Fibroblast of villous mesenchyme (primary cell): ENCODE results near the gene RECQL5. TPM values are rescaled to one million over a fixed set of nuclear protein-coding genes. Genes with fewer than 3 reads are reported as not detected.

Source experiments
- DNase-seq: peaks from one replicate; pipeline ENCODE4 v3.0.0-alpha.2; 2010; ENCODE audit warnings: low read depth
- H3K4me3 ChIP-seq: 2 replicates; pipeline ENCODE4 v1.5.1; 2011; ENCODE audit warnings: low read depth, mild to moderate bottlenecking, low read length
- total RNA-seq: library from RNA; depleted of rRNA; stranded (reverse); fragments of >200 nt; gene quantifications from 2 replicates; pipeline ENCODE4 v1.2.3, GENCODE V29; 2012
- TF ChIP-seq, protein P1 (sequence below): IDR thresholded peaks from 2 replicates; pipeline ENCODE4 v1.5.1; 2012; ENCODE audit warnings: low read depth, mild to moderate bottlenecking, low read length; ENCODE audit not compliant: insufficient read depth

Gene RECQL5
- total RNA-seq, 1 donor = 20.7 TPM

DNA sequence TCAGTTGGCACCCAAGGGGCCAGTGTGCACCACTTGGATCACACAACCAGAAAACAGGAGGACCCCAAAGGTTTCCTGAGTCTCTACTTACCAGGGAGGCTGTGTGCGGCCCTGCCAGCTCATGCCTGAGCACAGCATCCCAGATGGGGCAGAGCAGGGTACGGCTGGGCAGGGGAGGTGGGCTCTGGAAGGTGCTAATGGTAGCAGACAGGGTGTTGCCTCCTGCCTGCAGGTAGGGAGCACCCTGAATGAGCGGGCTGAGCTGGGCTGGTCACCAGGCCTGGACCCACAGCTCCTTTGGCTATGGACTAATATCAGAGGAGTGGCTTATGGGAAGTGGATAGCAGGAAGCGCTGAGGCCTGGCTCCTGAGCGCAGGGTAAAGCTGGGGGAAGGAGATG is 14.6 kb downstream of the RECQL5 start:
- TF ChIP-seq, protein P1, sequence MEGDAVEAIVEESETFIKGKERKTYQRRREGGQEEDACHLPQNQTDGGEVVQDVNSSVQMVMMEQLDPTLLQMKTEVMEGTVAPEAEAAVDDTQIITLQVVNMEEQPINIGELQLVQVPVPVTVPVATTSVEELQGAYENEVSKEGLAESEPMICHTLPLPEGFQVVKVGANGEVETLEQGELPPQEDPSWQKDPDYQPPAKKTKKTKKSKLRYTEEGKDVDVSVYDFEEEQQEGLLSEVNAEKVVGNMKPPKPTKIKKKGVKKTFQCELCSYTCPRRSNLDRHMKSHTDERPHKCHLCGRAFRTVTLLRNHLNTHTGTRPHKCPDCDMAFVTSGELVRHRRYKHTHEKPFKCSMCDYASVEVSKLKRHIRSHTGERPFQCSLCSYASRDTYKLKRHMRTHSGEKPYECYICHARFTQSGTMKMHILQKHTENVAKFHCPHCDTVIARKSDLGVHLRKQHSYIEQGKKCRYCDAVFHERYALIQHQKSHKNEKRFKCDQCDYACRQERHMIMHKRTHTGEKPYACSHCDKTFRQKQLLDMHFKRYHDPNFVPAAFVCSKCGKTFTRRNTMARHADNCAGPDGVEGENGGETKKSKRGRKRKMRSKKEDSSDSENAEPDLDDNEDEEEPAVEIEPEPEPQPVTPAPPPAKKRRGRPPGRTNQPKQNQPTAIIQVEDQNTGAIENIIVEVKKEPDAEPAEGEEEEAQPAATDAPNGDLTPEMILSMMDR = no peak
- H3K4me3 ChIP-seq = no peak overlapping the region
- DNase-seq = no peak

DNA sequence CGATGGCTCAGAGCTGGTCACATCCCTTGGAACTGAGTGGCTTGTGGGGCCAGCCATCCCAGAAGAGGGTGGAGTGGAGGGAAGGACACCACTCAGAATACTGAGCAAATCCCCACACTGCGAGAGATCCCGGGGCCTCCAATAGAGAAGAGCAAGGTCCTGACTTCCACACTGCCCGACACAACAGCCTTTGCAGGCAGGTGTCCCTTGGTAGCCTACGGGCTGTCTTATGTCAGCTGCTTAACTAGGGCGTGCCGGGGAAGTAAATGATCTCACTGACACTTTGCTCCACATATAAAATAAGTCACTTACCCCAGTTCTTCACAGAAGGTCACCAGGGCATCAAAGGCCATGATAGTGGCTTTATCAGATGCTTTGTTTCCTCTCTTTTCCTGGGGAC is 16.1 kb downstream of the RECQL5 start:
- TF ChIP-seq, protein P1 = no peak
- DNase-seq = no peak

DNA sequence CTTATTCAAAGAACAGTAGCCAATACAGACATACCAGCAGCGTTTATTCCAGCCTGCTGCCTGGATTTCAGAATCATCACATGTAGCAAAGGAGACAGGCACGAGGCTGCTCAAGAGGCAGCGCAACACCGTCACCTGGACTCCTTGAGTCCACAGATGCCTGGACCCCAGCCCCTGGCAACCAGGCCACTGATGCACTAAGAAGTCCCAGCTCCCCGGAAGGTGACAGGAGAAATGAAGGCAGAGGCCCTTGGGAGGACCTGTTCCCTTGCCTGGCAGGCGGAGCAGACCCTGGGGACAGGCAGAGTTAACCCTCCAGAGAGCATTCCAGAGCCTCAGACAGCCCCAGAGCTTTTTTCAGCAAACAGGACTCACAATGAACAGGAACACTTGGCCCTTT is 17.3 kb downstream of the RECQL5 start:
- no peak overlapping the region for H3K4me3 ChIP-seq
- DNase-seq = no peak
- TF ChIP-seq, protein P1 = no peak

More for the DNA sequence above, 16.1 kb downstream of the RECQL5 start:
- no peak overlapping the region for H3K4me3 ChIP-seq

DNA sequence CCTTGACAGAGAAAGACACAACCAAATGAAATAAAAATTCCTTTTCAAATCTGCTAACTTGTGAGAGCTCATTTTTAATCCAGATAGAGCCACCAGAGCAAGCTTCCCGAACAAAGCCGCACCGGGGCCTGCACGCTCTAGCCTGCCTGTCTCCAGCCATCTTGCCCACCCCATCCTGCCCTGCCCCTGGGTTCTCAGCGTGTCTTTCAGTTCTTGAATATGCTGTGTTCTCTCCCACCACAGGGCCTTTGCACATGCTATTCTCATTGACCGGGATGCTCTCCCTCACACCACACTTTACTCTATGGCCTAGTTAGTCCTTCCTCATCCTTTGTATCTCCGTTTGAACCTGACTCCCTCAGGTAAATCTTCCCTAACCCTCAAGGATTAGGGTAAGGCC is 19.0 kb downstream of the RECQL5 start:
- no peak for DNase-seq
- TF ChIP-seq, protein P1 = no peak
- no peak overlapping the region for H3K4me3 ChIP-seq

DNA sequence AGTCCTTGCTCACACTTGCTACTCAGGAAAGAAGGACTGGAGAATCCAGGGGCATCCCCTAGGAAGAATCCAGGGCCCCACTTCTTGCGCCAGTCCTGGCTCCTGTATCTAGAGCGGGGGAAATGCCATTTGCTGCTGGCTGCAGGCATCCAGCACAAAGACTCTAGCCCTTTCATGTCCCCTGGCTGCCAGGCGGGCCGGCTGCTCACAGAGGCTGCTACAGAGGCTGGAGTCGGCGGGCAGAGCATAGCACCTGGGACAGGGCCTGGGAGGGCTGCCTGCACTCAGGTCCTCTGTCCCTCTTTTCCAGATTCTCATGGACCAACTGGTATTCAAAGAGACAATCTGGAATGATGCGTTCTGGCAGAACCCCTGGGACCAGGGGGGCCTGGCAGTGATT is 19.9 kb downstream of the RECQL5 start:
- TF ChIP-seq, protein P1 = no peak
- no peak overlapping the region for H3K4me3 ChIP-seq
- no peak for DNase-seq

DNA sequence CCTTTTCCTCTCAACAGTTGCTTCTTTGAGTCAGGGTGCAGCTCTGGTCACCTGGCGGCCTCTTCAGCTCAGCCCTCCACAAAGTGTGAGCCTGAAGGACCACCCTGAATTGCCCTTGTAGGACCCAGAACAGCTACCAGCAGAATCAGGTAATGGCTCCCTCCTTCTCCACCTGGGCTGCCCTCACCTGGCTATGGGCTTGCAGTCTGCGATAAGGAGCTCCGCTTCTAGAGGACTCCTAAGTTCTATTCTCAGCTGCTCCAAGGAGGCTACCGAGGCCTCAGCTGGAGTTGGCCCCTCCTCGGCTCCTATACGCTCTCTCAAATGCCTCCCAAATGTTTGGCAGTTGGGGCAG is 20.3 kb downstream of the RECQL5 start:
- no peak for DNase-seq
- no peak overlapping the region for H3K4me3 ChIP-seq
- TF ChIP-seq, protein P1 = no peak

DNA sequence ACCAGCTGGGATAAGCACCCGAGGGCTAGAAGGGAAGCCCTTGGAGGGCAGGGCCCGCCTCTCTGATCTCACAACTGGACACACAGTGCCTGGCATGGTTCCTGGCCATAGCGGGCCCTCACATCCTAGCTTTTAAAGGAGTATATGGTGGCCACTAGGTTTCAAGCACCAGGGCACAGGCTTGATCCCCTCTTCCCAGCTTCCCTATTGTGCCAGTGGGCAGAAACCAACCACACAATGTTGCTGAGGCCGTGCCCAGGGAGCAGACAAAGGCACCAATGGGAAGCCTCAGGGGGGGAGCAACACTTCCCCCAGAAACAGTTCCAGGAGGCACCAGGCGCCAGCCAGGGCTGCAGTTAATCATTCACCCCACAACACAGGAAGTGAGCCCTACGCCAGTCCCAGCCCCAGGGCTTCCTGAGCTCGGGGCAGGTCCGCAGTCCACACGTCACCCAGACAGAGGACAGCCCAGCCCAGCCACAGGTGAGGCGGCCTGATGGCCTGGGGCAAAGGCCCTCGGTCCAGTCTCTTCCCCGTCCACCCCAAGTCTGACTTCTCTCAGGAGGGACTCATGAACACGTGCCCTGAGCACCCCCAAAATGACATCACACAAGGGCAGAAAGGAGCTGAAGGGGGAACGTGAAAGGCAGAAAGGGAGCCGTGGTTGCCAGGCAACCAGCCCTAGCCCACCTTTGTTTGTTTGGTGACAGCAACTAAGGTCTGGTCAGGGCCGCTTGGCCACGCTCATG is 20.9 kb downstream of the RECQL5 start:
- TF ChIP-seq, protein P1 = no peak
- H3K4me3 ChIP-seq = no peak overlapping the region
- no peak for DNase-seq
